ENCODE measurements around the gene L3MBTL3. TPM values are rescaled to one million over a fixed set of nuclear protein-coding genes. Genes with fewer than 3 reads are reported as not detected.
"Not testable (repeated sequence)": the region's sequence is repeated elsewhere in the genome, so short reads cannot be mapped to it uniquely, and the experiment has no call there.

Gene L3MBTL3
- total RNA-seq, 2 donors from 2014 or later = 9.8 to 13.1 TPM

- Histone ChIP-seq H3K9me3 (no peaks in the 10 kb centered on the region), H3K4me1 (no peaks in the 10 kb centered on the region), H3K27ac (no peak overlapping the region), H3K27me3 (no peaks in the 10 kb centered on the region), H3K36me3 (no peaks in the 10 kb centered on the region), H3K9ac (ENCODE audit: low read depth in 2 of 2, low read length in 2 of 2) (no peak overlapping the region), H3K4me3 (no peak overlapping the region)
- TF ChIP-seq, protein P1, sequence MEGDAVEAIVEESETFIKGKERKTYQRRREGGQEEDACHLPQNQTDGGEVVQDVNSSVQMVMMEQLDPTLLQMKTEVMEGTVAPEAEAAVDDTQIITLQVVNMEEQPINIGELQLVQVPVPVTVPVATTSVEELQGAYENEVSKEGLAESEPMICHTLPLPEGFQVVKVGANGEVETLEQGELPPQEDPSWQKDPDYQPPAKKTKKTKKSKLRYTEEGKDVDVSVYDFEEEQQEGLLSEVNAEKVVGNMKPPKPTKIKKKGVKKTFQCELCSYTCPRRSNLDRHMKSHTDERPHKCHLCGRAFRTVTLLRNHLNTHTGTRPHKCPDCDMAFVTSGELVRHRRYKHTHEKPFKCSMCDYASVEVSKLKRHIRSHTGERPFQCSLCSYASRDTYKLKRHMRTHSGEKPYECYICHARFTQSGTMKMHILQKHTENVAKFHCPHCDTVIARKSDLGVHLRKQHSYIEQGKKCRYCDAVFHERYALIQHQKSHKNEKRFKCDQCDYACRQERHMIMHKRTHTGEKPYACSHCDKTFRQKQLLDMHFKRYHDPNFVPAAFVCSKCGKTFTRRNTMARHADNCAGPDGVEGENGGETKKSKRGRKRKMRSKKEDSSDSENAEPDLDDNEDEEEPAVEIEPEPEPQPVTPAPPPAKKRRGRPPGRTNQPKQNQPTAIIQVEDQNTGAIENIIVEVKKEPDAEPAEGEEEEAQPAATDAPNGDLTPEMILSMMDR (IDR thresholded peaks at IDR 0.05) = no peak
- no peak for DNase-seq
- intact Hi-C loops (cut with DNase I) = no loop called here
Observed at GRCh38 chr6:130167655-130168054, 149.3 kb downstream of the L3MBTL3 start.

GRCh38 chr6:130170160-130170559 is 151.8 kb downstream of the L3MBTL3 start:
- H3K27ac ChIP-seq; H3K27me3 ChIP-seq; intact Hi-C loops (cut with DNase I); DNase-seq; H3K4me1 ChIP-seq; H3K36me3 ChIP-seq; H3K9ac ChIP-seq (ENCODE audit: low read depth in 2 of 2, low read length in 2 of 2); H3K4me3 ChIP-seq; H3K9me3 ChIP-seq: not testable (repeated sequence)

GRCh38 chr6:130173377-130174004 is 155.1 kb downstream of the L3MBTL3 start:
- H3K9me3 ChIP-seq; H3K36me3 ChIP-seq; intact Hi-C loops (cut with DNase I); H3K27me3 ChIP-seq; DNase-seq; H3K4me3 ChIP-seq; H3K9ac ChIP-seq (ENCODE audit: low read depth in 2 of 2, low read length in 2 of 2); H3K4me1 ChIP-seq; H3K27ac ChIP-seq: not testable (repeated sequence)

DNA sequence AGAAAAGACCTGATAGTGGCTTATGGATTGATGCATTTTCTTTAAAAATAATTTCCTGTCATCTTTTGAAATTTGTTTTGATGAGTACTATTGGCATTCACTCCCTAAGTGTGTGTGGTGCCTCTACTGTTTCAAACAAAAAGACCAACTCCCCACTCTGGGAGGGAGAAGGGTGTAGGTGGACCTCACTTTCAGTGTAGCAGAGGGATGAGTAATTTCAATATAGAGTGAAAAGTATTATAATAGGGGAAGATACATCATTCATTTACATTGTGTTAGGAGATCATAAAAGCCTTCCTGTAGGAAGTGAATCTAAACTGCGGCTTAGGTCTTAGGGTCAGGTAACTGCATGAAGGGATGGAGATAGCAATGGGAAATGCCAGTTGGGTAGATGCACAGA is 158.0 kb downstream of the L3MBTL3 start:
- no peaks in the 10 kb centered on the region for H3K27me3 ChIP-seq
- no peaks in the 10 kb centered on the region for H3K36me3 ChIP-seq

DNA sequence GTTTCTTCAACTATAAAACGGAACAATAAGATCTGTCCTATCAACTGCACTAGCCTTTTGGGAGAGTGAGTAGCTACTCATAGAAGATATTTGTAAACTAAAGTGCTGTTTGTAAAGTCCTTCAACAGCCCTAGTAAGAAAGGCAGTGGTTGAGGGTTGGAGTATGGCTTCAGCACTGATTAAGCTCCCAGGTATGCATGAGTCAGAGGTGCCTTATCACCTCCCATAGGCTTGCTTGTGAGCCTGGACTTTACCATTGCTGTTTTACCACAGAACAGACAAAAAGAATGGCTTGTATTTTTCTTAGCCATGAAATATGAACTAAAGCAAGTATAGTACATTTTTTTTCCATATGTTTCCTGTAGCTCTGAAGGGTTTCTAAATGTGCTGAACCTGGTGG is 160.3 kb downstream of the L3MBTL3 start:
- intact Hi-C loops (cut with DNase I) = no loop called here
- Histone ChIP-seq H3K9ac (ENCODE audit: low read depth in 2 of 2, low read length in 2 of 2) (no peak overlapping the region), H3K27ac (no peak overlapping the region), H3K4me3 (no peak overlapping the region), H3K36me3 (no peaks in the 10 kb centered on the region), H3K4me1 (no peaks in the 10 kb centered on the region), H3K27me3 (no peaks in the 10 kb centered on the region), H3K9me3 (no peaks in the 10 kb centered on the region)
- TF ChIP-seq, protein P1 (IDR thresholded peaks at IDR 0.05) = no peak
- DNase-seq = no peak

More for the DNA sequence above, 158.0 kb downstream of the L3MBTL3 start:
- no peak for DNase-seq
- no peak overlapping the region for H3K9ac ChIP-seq (ENCODE audit: low read depth in 2 of 2, low read length in 2 of 2)
- H3K27ac ChIP-seq = no peak overlapping the region
- no peak overlapping the region for H3K4me3 ChIP-seq
- H3K4me1 ChIP-seq = no peaks in the 10 kb centered on the region
- no peaks in the 10 kb centered on the region for H3K9me3 ChIP-seq
- intact Hi-C loops (cut with DNase I) = no loop called here
- TF ChIP-seq, protein P1 (IDR thresholded peaks at IDR 0.05) = no peak

- intact Hi-C loops (cut with DNase I) = no loop called here
- Histone ChIP-seq H3K9me3 (no peaks in the 10 kb centered on the region), H3K27ac (no peak overlapping the region), H3K4me1 (no peaks in the 10 kb centered on the region), H3K4me3 (no peak overlapping the region), H3K36me3 (no peaks in the 10 kb centered on the region), H3K27me3 (no peaks in the 10 kb centered on the region), H3K9ac (ENCODE audit: low read depth in 2 of 2, low read length in 2 of 2) (no peak overlapping the region)
- no peak for DNase-seq
- TF ChIP-seq, protein P1 (IDR thresholded peaks at IDR 0.05) = no peak
Observed at GRCh38 chr6:130182466-130182865, 164.1 kb downstream of the L3MBTL3 start.

All from colonic mucosa (tissue), 4 donors.